ENCODE data around the gene LEFTY2. TPM values are rescaled to one million over a fixed set of nuclear protein-coding genes. Genes with fewer than 3 reads are reported as not detected.

Gene LEFTY2
- polyA plus RNA-seq, 3 donors: not detected

DNA sequence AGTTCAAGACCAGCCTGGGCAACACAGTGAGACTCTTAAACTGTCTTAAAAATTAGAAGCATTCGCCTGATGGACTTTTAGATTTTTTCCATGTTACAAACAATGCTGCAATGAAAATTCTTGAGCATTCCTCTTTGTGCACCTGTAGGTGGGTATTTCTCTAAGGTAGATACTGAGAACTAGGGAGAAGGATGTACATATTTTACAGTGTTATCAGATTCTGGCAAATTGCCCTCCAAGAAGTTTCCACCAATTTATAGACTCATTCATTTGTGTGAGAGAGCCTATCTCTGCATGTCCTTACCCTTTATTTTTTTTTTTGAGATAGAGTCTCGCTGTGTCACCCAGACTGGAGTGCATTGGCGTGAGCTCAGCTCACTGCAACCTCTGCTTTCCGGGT is 12.3 kb upstream of the LEFTY2 start:
- Histone ChIP-seq H3K4me1 (ENCODE audit: control insufficient read depth in 1 of 2, insufficient read depth in 2 of 2, low read length in 2 of 2) (peaks cover 11 to 12% of the 10 kb centered on the region in 2 donors), H3K27me3 (ENCODE audit: control insufficient read depth in 2 of 2, insufficient read depth in 2 of 2, low read length in 2 of 2) (no peaks in the 10 kb centered on the region), H3K4me3 (replicated peaks in 1 of 3; ENCODE audit: low read depth in 2 of 3, low read length in 3 of 3) (no peak overlapping the region), H3K9ac (ENCODE audit: insufficient read depth, low read length, poor library complexity, severe bottlenecking) (no peak overlapping the region), H2AFZ (ENCODE audit: insufficient read depth, low read depth, low read length, poor library complexity, severe bottlenecking) (no peak overlapping the region), H3K36me3 (replicated peaks in 1 of 2; ENCODE audit: control insufficient read depth in 1 of 2, insufficient read depth in 2 of 2, low read length in 2 of 2) (no peaks in the 10 kb centered on the region), H3K9me3 (replicated peaks in 1 of 2; ENCODE audit: control insufficient read depth in 1 of 2, insufficient read depth in 1 of 2, low read length in 2 of 2) (no peaks in the 10 kb centered on the region), H3K79me2 (ENCODE audit: insufficient read depth, low read length) (no peaks in the 10 kb centered on the region), H3K27ac (ENCODE audit: low read depth in 1 of 2, low read length in 2 of 2) (no peak overlapping the region), H3K4me2 (replicated peaks; ENCODE audit: extremely low read depth, low read length, poor library complexity, severe bottlenecking) (no peak overlapping the region), H4K20me1 (ENCODE audit: insufficient read depth, low read length) (no peaks in the 10 kb centered on the region)
- Mint-ChIP-seq H3K4me1 (peaks cover 13% of the 10 kb centered on the region), H3K27me3 (ENCODE audit: low read depth in 3 of 3) (peaks cover 3 to 5% (median 3%) of the 10 kb centered on the region in 3 donors), H3K9me3 (no peaks in the 10 kb centered on the region), H3K27ac (no peak overlapping the region), H3K36me3 (no peaks in the 10 kb centered on the region), H3K4me3 (no peak overlapping the region)
- WGBS (ENCODE audit: insufficient coverage): 80% methylated on average over 2 of the region's 4 CpGs
- intact Hi-C loops (cut with micrococcal nuclease): no loop called here
- TF ChIP-seq, protein P1, sequence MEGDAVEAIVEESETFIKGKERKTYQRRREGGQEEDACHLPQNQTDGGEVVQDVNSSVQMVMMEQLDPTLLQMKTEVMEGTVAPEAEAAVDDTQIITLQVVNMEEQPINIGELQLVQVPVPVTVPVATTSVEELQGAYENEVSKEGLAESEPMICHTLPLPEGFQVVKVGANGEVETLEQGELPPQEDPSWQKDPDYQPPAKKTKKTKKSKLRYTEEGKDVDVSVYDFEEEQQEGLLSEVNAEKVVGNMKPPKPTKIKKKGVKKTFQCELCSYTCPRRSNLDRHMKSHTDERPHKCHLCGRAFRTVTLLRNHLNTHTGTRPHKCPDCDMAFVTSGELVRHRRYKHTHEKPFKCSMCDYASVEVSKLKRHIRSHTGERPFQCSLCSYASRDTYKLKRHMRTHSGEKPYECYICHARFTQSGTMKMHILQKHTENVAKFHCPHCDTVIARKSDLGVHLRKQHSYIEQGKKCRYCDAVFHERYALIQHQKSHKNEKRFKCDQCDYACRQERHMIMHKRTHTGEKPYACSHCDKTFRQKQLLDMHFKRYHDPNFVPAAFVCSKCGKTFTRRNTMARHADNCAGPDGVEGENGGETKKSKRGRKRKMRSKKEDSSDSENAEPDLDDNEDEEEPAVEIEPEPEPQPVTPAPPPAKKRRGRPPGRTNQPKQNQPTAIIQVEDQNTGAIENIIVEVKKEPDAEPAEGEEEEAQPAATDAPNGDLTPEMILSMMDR (IDR thresholded peaks at IDR 0.05): no peak
- no peak for DNase-seq

DNA sequence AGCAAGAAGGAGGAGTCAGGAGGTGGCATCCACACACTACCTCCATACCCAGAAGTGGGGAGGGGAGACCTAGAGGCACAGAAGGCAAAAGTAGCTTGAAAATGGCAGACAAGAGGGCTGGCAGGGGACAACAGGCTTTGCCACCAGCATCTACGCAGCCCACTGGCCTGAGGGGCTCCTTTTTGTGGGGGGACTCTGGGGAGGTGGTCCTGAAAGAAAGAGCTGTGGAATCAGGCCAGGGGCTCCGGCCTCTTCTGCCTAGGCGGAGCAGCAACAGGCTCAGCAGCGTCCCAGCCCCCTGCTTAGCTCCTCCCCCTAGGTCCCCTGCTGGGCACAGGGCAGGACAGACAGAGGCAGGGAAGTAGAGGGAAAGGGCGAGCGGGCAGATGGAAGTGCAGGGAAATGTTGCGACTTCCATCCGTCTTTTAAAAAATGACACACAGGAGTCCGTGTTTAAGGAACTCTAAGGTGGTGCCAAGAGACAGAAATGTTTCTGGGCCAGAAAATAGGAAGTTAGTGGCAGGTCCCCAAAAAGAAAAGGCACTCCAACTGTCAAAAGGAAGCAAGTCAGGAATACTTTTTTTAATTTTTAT is 10.0 kb upstream of the LEFTY2 start:
- Histone ChIP-seq H3K4me2 (replicated peaks; ENCODE audit: extremely low read depth, low read length, poor library complexity, severe bottlenecking) (peak overlapping the region; percentile 49), H3K27me3 (ENCODE audit: control insufficient read depth in 2 of 2, insufficient read depth in 2 of 2, low read length in 2 of 2) (no peaks in the 10 kb centered on the region), H3K79me2 (ENCODE audit: insufficient read depth, low read length) (no peaks in the 10 kb centered on the region), H3K27ac (ENCODE audit: low read depth in 1 of 2, low read length in 2 of 2) (no peak overlapping the region), H2AFZ (ENCODE audit: insufficient read depth, low read depth, low read length, poor library complexity, severe bottlenecking) (peak overlapping the region; percentile 59), H4K20me1 (ENCODE audit: insufficient read depth, low read length) (no peaks in the 10 kb centered on the region), H3K9me3 (replicated peaks in 1 of 2; ENCODE audit: control insufficient read depth in 1 of 2, insufficient read depth in 1 of 2, low read length in 2 of 2) (no peaks in the 10 kb centered on the region), H3K36me3 (replicated peaks in 1 of 2; ENCODE audit: control insufficient read depth in 1 of 2, insufficient read depth in 2 of 2, low read length in 2 of 2) (no peaks in the 10 kb centered on the region), H3K4me3 (replicated peaks in 1 of 3; ENCODE audit: low read depth in 2 of 3, low read length in 3 of 3) (peak overlapping the region in 1 of 3 experiments; percentile 21), H3K9ac (ENCODE audit: insufficient read depth, low read length, poor library complexity, severe bottlenecking) (no peak overlapping the region), H3K4me1 (ENCODE audit: control insufficient read depth in 1 of 2, insufficient read depth in 2 of 2, low read length in 2 of 2) (peaks cover 11 to 12% of the 10 kb centered on the region in 2 donors)
- H3K4me3 Mint-ChIP-seq: peak overlapping the region; percentile 50 to 84
- H3K27me3 Mint-ChIP-seq (ENCODE audit: low read depth in 3 of 3): peaks cover 5 to 9% (median 6%) of the 10 kb centered on the region in 3 donors
- H3K27ac Mint-ChIP-seq: peak overlapping the region in 1 of 7 donors; percentile 58
- H3K4me1 Mint-ChIP-seq: peaks cover 13% of the 10 kb centered on the region
- 0% methylated on average over 5 of the region's 9 CpGs for WGBS (ENCODE audit: insufficient coverage)
- DNase-seq: peak in 2 of 3 donors; percentile 27 to 32
- H3K9me3 Mint-ChIP-seq: no peaks in the 10 kb centered on the region
- TF ChIP-seq, protein P1 (IDR thresholded peaks at IDR 0.05): peak; percentile 10
- no peaks in the 10 kb centered on the region for H3K36me3 Mint-ChIP-seq
- intact Hi-C loops (cut with micrococcal nuclease): no loop called here

All from CD14-positive monocyte (primary cell).